WTC11 (cell line): Measurements from ENCODE around the gene LMBR1. TPM values are rescaled to one million over a fixed set of nuclear protein-coding genes. Genes with fewer than 3 reads are reported as not detected.
A peak's percentile ranks its signal among the peaks of the same experiment; 100 is the strongest.

Source experiments
- ATAC-seq: fragments of 200-7000 bp; cut with Tn5 transposase; 2 replicates; pipeline ENCODE4 v1.10.0; 2021; ENCODE audit warnings: mild to moderate bottlenecking, moderate library complexity
- CTCF ChIA-PET: fragments of 300-600 bp; sonication (Branson Sonifier 250); formaldehyde crosslinking; loops from one replicate; lab custom pipeline; 2021; ENCODE audit warnings: antibody characterized with exemption; lab: Charles Lee
- POLR2A ChIA-PET: fragments of 350-600 bp; sonication (Branson Sonifier 250); formaldehyde crosslinking; loops from one replicate; lab custom pipeline; 2021; ENCODE audit warnings: antibody characterized with exemption; lab: Charles Lee
- DNase-seq: peaks from one replicate; pipeline ENCODE4 v3.0.0; 2021; ENCODE audit warnings: low spot score
- H3K27ac Mint-ChIP-seq: 2 replicates; pipeline ENCODE4 v1.8.0; 2021; ENCODE audit warnings: mixed read lengths
- H3K27me3 Mint-ChIP-seq: 2 replicates; pipeline ENCODE4 v1.8.0; 2021; ENCODE audit warnings: low read depth, mild to moderate bottlenecking, moderate library complexity, mixed read lengths
- H3K36me3 Mint-ChIP-seq: 2 replicates; pipeline ENCODE4 v1.8.0; 2021; ENCODE audit warnings: mixed read lengths
- H3K4me1 Mint-ChIP-seq: 2 replicates; pipeline ENCODE4 v1.8.0; 2022; ENCODE audit warnings: mixed read lengths
- H3K4me3 Mint-ChIP-seq: 2 replicates; pipeline ENCODE4 v1.8.0; 2021; ENCODE audit warnings: mild to moderate bottlenecking, moderate library complexity, mixed read lengths
- H3K9me3 Mint-ChIP-seq: 2 replicates; pipeline ENCODE4 v1.8.0; 2021; ENCODE audit warnings: mixed read lengths
- CBFB ChIP-seq: sonication (generic); formaldehyde crosslinking; IDR thresholded peaks from 2 replicates; pipeline ENCODE4 v1.8.1; 2022; ENCODE audit warnings: mild to moderate bottlenecking, low read depth, missing genetic modification reagents
- GABPB1 ChIP-seq: sonication (generic); formaldehyde crosslinking; IDR thresholded peaks from 2 replicates; pipeline ENCODE4 v1.8.1; 2023; ENCODE audit warnings: mild to moderate bottlenecking, missing genetic modification reagents
- HMGA2 ChIP-seq: fragments of 250-450 bp; sonication (Bioruptor Pico); IDR thresholded peaks from 2 replicates; pipeline ENCODE4 v1.4.0; 2021; ENCODE audit warnings: mild to moderate bottlenecking, moderate library complexity
- JUN ChIP-seq: sonication (generic); formaldehyde crosslinking; IDR thresholded peaks from 2 replicates; pipeline ENCODE4 v1.8.0; 2023; ENCODE audit warnings: mild to moderate bottlenecking, missing genetic modification reagents
- MXD4 ChIP-seq: fragments of 250-450 bp; sonication (Bioruptor Pico); IDR thresholded peaks from 2 replicates; pipeline ENCODE4 v1.8.0; 2021; ENCODE audit warnings: mild to moderate bottlenecking, moderate library complexity, borderline replicate concordance
- RELA ChIP-seq: sonication (generic); formaldehyde crosslinking; IDR thresholded peaks from 2 replicates; pipeline ENCODE4 v1.8.1; 2022; ENCODE audit warnings: missing genetic modification reagents, mild to moderate bottlenecking, borderline replicate concordance
- RORB ChIP-seq: fragments of 250-450 bp; sonication (Bioruptor Pico); IDR thresholded peaks from 2 replicates; pipeline ENCODE4 v1.9.0; 2021; ENCODE audit warnings: mild to moderate bottlenecking
- SMAD3 ChIP-seq: sonication (generic); formaldehyde crosslinking; IDR thresholded peaks from 2 replicates; pipeline ENCODE4 v1.8.0; 2022; ENCODE audit warnings: missing genetic modification reagents, mild to moderate bottlenecking, borderline replicate concordance
- SOX15 ChIP-seq: fragments of 250-450 bp; sonication (Bioruptor Pico); IDR thresholded peaks from 2 replicates; pipeline ENCODE4 v1.9.0; 2021; ENCODE audit warnings: mild to moderate bottlenecking
- TCF7 ChIP-seq: sonication (generic); formaldehyde crosslinking; IDR thresholded peaks from 2 replicates; pipeline ENCODE4 v1.8.0; 2022; ENCODE audit warnings: mild to moderate bottlenecking, low read depth, missing genetic modification reagents, moderate library complexity
- TEAD4 ChIP-seq: sonication (generic); formaldehyde crosslinking; IDR thresholded peaks from 2 replicates; pipeline ENCODE4 v1.8.0; 2022; ENCODE audit warnings: mild to moderate bottlenecking, missing genetic modification reagents
- ZBTB21 ChIP-seq: sonication (generic); formaldehyde crosslinking; IDR thresholded peaks from 2 replicates; pipeline ENCODE4 v1.8.1; 2023; ENCODE audit warnings: mild to moderate bottlenecking, missing genetic modification reagents, borderline replicate concordance
- ZNF138 ChIP-seq: sonication (generic); formaldehyde crosslinking; conservative IDR thresholded peaks from 2 replicates; pipeline ENCODE4 v1.8.1; 2022; ENCODE audit warnings: mild to moderate bottlenecking, moderate library complexity, missing genetic modification reagents
- ZNF219 ChIP-seq: sonication (generic); formaldehyde crosslinking; IDR thresholded peaks from 2 replicates; pipeline ENCODE4 v1.8.0; 2023; ENCODE audit warnings: missing genetic modification reagents, mild to moderate bottlenecking, borderline replicate concordance
- ZNF317 ChIP-seq: sonication (generic); formaldehyde crosslinking; IDR thresholded peaks from 2 replicates; pipeline ENCODE4 v1.8.1; 2023; ENCODE audit warnings: low read depth, mild to moderate bottlenecking, moderate library complexity, missing genetic modification reagents, borderline replicate concordance
- ZNF671 ChIP-seq: fragments of 250-450 bp; sonication (Bioruptor Pico); IDR thresholded peaks from 2 replicates; pipeline ENCODE4 v1.8.0; 2021; ENCODE audit warnings: mild to moderate bottlenecking
- total RNA-seq: library from RNA; stranded (reverse); gene quantifications from 3 replicates; pipeline ENCODE4 v1.2.3, GENCODE V29; 2021
- TF ChIP-seq, protein P1 (sequence below): sonication (generic); formaldehyde crosslinking; IDR thresholded peaks from 2 replicates; pipeline ENCODE4 v1.8.1; 2022; ENCODE audit warnings: low read depth, mild to moderate bottlenecking, moderate library complexity, missing genetic modification reagents, borderline replicate concordance
- TF ChIP-seq, protein P2 (sequence below): sonication (generic); formaldehyde crosslinking; IDR thresholded peaks from 2 replicates; pipeline ENCODE4 v1.8.1; 2022; ENCODE audit warnings: low read depth, missing genetic modification reagents, borderline replicate concordance
- TF ChIP-seq, protein P3 (sequence below): sonication (generic); formaldehyde crosslinking; IDR thresholded peaks from 2 replicates; pipeline ENCODE4 v1.8.1; 2023; ENCODE audit warnings: mild to moderate bottlenecking, missing genetic modification reagents
- TF ChIP-seq, protein P4 (sequence below): sonication (generic); formaldehyde crosslinking; IDR thresholded peaks from 2 replicates; pipeline ENCODE4 v1.8.1; 2023; ENCODE audit warnings: mild to moderate bottlenecking, missing genetic modification reagents, moderate library complexity
- TF ChIP-seq, protein P5 (sequence below): sonication (generic); formaldehyde crosslinking; IDR thresholded peaks from 2 replicates; pipeline ENCODE4 v1.8.1; 2022; ENCODE audit warnings: missing genetic modification reagents, borderline replicate concordance
- TF ChIP-seq, protein P6 (sequence below): sonication (generic); formaldehyde crosslinking; IDR thresholded peaks from 2 replicates; pipeline ENCODE4 v1.8.1; 2023; ENCODE audit warnings: mild to moderate bottlenecking, missing genetic modification reagents, moderate library complexity
- TF ChIP-seq, protein P7 (sequence below): sonication (generic); formaldehyde crosslinking; IDR thresholded peaks from 2 replicates; pipeline ENCODE4 v1.8.1; 2022; ENCODE audit warnings: mild to moderate bottlenecking, missing genetic modification reagents, moderate library complexity, borderline replicate concordance

The LMBR1 gene
- total RNA-seq, 1 experiment from 2014 or later = 55.6 TPM

DNA sequence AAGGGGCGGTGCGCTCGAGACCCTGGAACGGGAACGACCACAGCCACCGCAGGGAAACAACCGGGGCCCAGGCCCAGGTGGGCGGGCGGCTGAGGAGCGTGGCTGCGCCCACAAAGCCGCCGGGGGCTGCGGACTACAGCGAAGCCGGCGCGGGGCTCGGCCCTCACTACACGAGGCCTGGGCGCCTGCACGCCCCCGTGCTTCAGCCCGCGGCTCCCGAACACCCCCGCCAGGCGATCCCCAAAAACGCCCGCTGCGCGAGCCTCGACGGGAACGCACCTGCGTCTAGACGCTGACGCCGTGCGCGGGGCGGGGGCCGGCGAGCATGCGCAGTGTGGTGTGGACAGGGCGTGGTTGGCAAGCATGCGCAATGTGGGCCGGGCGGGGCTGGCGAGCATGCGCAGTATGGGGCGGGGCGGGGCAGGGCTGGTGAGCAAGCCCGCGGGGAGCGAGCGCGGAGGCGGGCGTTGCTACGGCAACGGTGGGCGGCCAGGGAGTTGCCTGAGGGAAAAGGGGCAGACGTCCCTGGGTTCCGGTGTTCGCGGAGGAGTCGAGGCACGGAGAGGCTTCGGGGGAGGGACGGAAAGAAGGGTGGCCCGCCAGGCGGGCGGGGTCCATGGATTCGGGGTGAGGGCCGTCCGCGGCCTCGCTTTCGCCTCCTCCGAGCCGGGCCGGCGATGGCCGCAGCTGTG, 252.6 kb downstream of the LMBR1 start, which contains the start of gene RNF32 (continued):
- TF ChIP-seq SMAD3 (peak; percentile 98), JUN (CRISPR knock-in tag) (peak; percentile 95), ZNF317 (CRISPR knock-in tag) (peak; percentile 70), ZBTB21 (CRISPR knock-in tag) (no peak), RORB (CRISPR knock-in tag) (no peak), HMGA2 (CRISPR knock-in tag) (no peak), SOX15 (CRISPR knock-in tag) (no peak), ZNF671 (CRISPR knock-in tag) (no peak), MXD4 (CRISPR knock-in tag) (no peak)
- TF ChIP-seq, protein P1, sequence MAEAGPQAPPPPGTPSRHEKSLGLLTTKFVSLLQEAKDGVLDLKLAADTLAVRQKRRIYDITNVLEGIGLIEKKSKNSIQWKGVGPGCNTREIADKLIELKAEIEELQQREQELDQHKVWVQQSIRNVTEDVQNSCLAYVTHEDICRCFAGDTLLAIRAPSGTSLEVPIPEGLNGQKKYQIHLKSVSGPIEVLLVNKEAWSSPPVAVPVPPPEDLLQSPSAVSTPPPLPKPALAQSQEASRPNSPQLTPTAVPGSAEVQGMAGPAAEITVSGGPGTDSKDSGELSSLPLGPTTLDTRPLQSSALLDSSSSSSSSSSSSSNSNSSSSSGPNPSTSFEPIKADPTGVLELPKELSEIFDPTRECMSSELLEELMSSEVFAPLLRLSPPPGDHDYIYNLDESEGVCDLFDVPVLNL = peak; percentile 81
- TF ChIP-seq, protein P2, sequence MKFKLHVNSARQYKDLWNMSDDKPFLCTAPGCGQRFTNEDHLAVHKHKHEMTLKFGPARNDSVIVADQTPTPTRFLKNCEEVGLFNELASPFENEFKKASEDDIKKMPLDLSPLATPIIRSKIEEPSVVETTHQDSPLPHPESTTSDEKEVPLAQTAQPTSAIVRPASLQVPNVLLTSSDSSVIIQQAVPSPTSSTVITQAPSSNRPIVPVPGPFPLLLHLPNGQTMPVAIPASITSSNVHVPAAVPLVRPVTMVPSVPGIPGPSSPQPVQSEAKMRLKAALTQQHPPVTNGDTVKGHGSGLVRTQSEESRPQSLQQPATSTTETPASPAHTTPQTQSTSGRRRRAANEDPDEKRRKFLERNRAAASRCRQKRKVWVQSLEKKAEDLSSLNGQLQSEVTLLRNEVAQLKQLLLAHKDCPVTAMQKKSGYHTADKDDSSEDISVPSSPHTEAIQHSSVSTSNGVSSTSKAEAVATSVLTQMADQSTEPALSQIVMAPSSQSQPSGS = peak; percentile 88; the same call in 1 of the 2 replicates
- TF ChIP-seq, protein P3, sequence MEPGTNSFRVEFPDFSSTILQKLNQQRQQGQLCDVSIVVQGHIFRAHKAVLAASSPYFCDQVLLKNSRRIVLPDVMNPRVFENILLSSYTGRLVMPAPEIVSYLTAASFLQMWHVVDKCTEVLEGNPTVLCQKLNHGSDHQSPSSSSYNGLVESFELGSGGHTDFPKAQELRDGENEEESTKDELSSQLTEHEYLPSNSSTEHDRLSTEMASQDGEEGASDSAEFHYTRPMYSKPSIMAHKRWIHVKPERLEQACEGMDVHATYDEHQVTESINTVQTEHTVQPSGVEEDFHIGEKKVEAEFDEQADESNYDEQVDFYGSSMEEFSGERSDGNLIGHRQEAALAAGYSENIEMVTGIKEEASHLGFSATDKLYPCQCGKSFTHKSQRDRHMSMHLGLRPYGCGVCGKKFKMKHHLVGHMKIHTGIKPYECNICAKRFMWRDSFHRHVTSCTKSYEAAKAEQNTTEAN (CRISPR knock-in tag) = peak; percentile 98
- TF ChIP-seq, protein P4, sequence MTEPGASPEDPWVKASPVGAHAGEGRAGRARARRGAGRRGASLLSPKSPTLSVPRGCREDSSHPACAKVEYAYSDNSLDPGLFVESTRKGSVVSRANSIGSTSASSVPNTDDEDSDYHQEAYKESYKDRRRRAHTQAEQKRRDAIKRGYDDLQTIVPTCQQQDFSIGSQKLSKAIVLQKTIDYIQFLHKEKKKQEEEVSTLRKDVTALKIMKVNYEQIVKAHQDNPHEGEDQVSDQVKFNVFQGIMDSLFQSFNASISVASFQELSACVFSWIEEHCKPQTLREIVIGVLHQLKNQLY = peak; percentile 79; the same call in 1 of the 2 replicates

DNA sequence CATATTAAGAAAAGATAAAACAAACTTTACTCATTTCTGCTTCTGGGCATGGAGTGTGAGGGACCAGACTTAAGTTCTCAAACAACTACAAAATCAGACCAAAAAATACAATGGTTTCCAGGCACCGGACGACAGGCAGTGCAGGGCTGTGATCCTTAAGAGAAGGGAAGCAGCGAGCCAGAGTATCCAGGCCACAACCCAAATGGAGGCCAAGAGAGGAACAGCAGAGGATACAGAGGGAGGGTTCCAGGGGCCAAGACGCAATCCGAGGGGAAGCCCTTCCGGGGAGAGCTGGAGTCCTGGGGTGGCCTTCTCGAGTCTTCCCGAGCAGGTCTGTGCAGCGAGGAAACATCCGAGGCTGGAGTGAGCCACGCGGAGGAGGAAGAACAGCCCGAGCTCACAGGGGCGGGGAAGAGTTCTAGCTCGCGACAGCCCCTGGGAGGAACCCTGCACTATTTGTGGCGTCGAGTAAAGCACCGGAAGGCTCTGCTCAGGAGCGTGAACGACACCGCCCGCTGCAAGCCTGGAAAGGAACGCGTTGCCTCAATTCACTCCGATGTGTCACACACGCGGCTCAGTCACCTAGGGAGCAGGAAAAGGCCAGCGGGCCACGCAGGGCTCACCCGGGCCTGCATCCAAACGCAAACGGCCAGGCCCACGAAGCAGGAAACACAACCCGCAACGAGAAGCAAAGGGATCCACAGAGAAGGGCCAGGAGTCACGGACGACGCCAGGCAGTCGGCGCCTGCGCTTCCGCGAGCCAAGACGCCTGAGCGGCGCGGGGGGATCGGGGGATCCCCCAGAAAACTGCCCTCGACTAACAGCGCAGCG, 253.3 kb downstream of the LMBR1 start:
- Mint-ChIP-seq H3K9me3 (peaks cover 9% of the 10 kb centered on the region), H3K4me1 (peaks cover 22% of the 10 kb centered on the region), H3K4me3 (peak overlapping the region; percentile 76), H3K36me3 (peaks cover 7% of the 10 kb centered on the region), H3K27me3 (peaks cover 25% of the 10 kb centered on the region), H3K27ac (peak overlapping the region; percentile 72; the same call in 1 of the 2 replicates)
- DNase-seq = peak; percentile 18
- POLR2A ChIA-PET = no interaction called here
- CTCF ChIA-PET = no interaction called here
- TF ChIP-seq TCF7 = 0 out of 2 replicates have a peak, but pooled peaks have one; percentile 8
- peak; percentile 48; the same call in 1 of the 2 replicates for TF ChIP-seq SMAD3
- TF ChIP-seq GABPB1 (CRISPR knock-in tag) = no peak
- TF ChIP-seq CBFB (CRISPR knock-in tag) = no peak
- TF ChIP-seq, protein P5, sequence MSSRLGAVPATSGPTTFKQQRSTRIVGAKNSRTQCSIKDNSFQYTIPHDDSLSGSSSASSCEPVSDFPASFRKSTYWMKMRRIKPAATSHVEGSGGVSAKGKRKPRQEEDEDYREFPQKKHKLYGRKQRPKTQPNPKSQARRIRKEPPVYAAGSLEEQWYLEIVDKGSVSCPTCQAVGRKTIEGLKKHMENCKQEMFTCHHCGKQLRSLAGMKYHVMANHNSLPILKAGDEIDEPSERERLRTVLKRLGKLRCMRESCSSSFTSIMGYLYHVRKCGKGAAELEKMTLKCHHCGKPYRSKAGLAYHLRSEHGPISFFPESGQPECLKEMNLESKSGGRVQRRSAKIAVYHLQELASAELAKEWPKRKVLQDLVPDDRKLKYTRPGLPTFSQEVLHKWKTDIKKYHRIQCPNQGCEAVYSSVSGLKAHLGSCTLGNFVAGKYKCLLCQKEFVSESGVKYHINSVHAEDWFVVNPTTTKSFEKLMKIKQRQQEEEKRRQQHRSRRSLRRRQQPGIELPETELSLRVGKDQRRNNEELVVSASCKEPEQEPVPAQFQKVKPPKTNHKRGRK (CRISPR knock-in tag) = no peak
- TF ChIP-seq, protein P6, sequence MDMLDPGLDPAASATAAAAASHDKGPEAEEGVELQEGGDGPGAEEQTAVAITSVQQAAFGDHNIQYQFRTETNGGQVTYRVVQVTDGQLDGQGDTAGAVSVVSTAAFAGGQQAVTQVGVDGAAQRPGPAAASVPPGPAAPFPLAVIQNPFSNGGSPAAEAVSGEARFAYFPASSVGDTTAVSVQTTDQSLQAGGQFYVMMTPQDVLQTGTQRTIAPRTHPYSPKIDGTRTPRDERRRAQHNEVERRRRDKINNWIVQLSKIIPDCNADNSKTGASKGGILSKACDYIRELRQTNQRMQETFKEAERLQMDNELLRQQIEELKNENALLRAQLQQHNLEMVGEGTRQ (CRISPR knock-in tag) = no peak
- TF ChIP-seq ZNF219 (CRISPR knock-in tag) = 0 out of 2 replicates have a peak, but pooled peaks have one; percentile 37
- no peak for TF ChIP-seq RELA
- TF ChIP-seq, protein P7, sequence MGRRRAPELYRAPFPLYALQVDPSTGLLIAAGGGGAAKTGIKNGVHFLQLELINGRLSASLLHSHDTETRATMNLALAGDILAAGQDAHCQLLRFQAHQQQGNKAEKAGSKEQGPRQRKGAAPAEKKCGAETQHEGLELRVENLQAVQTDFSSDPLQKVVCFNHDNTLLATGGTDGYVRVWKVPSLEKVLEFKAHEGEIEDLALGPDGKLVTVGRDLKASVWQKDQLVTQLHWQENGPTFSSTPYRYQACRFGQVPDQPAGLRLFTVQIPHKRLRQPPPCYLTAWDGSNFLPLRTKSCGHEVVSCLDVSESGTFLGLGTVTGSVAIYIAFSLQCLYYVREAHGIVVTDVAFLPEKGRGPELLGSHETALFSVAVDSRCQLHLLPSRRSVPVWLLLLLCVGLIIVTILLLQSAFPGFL (CRISPR knock-in tag) = no peak
- no peak for TF ChIP-seq ZNF138 (CRISPR knock-in tag)
- TF ChIP-seq TEAD4 = no peak
- ATAC-seq = no peak; the same call in 1 of the 2 replicates
